ENCODE results near the gene RPP30. TPM values are rescaled to one million over a fixed set of nuclear protein-coding genes. Genes with fewer than 3 reads are reported as not detected.
"Not testable (repeated sequence)": the region's sequence is repeated elsewhere in the genome, so short reads cannot be mapped to it uniquely, and the experiment has no call there.

Gene RPP30
- total RNA-seq, 4 donors from 2014 or later = 21.6 to 31.8 (median 25.7) TPM

DNA sequence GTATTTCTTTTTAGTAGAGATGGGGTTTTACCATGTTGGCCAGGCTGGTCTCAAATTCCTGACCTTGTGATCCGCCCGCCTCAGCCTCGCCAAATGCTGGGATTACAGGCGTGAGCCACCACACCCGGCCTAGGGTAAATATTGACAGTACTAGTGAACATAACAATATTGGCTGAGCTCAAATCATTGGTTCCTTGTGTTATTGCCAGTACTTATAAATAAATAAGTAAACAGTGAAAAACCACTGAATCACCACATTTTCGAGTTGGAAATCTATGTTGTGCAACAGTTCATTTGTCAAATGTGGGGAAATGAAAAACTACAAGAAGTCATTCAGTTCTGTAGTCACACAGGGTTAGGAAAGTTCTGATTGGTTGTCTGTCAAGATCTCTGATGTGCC lies 15.8 kb downstream of the RPP30 start:
- TF ChIP-seq, protein P1, sequence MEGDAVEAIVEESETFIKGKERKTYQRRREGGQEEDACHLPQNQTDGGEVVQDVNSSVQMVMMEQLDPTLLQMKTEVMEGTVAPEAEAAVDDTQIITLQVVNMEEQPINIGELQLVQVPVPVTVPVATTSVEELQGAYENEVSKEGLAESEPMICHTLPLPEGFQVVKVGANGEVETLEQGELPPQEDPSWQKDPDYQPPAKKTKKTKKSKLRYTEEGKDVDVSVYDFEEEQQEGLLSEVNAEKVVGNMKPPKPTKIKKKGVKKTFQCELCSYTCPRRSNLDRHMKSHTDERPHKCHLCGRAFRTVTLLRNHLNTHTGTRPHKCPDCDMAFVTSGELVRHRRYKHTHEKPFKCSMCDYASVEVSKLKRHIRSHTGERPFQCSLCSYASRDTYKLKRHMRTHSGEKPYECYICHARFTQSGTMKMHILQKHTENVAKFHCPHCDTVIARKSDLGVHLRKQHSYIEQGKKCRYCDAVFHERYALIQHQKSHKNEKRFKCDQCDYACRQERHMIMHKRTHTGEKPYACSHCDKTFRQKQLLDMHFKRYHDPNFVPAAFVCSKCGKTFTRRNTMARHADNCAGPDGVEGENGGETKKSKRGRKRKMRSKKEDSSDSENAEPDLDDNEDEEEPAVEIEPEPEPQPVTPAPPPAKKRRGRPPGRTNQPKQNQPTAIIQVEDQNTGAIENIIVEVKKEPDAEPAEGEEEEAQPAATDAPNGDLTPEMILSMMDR (IDR thresholded peaks at IDR 0.05) = no peak
- TF ChIP-seq EP300 (IDR thresholded peaks at IDR 0.05) (no peak), POLR2AphosphoS5 (IDR thresholded peaks at IDR 0.05) (no peak), POLR2A (IDR thresholded peaks at IDR 0.05; ENCODE audit: low read depth) (no peak)
- 94% methylated on average over 6 of the region's 6 CpGs for WGBS
- no peaks in the 10 kb centered on the region for H3K4me1 ChIP-seq
- intact Hi-C loops (cut with DNase I) = no loop called here
- H3K4me3 ChIP-seq = no peak overlapping the region
- peaks cover 47 to 91% (median 64%) of the 10 kb centered on the region in 4 donors for H3K36me3 ChIP-seq
- no peaks in the 10 kb centered on the region for H3K9me3 ChIP-seq
- no peak for DNase-seq (ENCODE audit: extremely low spot score)
- H3K27ac ChIP-seq (replicated peaks in 1 of 4) = no peak overlapping the region
- H3K27me3 ChIP-seq = no peaks in the 10 kb centered on the region

DNA sequence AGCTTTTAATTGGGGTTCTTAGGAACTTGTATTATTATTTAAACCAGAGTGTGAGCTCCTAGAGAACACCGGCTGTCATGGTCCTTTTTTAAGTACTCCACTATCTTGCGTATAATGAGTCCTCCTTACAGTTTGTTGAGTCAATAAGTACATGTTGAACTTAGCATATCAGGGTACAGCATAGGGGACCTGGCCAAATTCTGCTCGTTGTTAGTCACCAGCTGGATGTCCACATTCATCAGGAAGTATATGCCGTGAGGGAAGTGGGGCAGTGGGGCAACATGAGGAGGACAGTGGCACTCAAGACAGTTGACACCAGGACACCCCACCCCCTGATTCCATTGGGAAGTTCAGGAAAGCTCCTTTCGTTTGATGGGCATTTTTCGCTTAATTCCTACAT lies 16.6 kb downstream of the RPP30 start:
- Histone ChIP-seq H3K4me3 (no peak overlapping the region), H3K27me3 (no peaks in the 10 kb centered on the region), H3K27ac (replicated peaks in 1 of 4) (no peak overlapping the region), H3K9me3 (no peaks in the 10 kb centered on the region), H3K36me3 (peaks cover 48 to 94% (median 68%) of the 10 kb centered on the region in 4 donors), H3K4me1 (no peaks in the 10 kb centered on the region)
- 94% methylated on average over 6 of the region's 6 CpGs for WGBS
- TF ChIP-seq EP300 (IDR thresholded peaks at IDR 0.05) (no peak), POLR2AphosphoS5 (IDR thresholded peaks at IDR 0.05) (no peak), POLR2A (IDR thresholded peaks at IDR 0.05; ENCODE audit: low read depth) (no peak)
- TF ChIP-seq, protein P1 (IDR thresholded peaks at IDR 0.05) = no peak
- intact Hi-C loops (cut with DNase I) = no loop called here
- no peak for DNase-seq (ENCODE audit: extremely low spot score)

DNA sequence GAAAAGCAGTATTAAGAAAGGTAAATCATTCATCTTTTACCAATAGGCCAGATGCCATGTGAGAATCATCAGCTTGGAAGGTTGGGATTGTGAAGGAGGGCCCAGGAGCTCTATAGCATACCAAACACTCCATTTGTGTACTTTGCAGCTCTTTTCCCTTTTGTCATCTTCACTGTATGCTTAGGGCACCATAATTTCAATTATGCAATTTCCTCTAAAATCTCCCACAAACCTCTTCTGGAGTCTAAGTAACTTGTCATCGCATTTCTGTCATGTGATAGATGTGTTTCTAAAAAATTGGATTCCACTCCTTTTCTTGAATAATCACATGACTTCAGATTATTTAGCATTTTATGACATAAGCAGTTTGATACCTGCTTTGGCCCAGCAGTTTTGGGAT lies 17.9 kb downstream of the RPP30 start:
- peaks cover 51 to 97% (median 77%) of the 10 kb centered on the region in 4 donors for H3K36me3 ChIP-seq
- no peak overlapping the region for H3K27ac ChIP-seq (replicated peaks in 1 of 4)
- no peak overlapping the region for H3K4me3 ChIP-seq
- no peaks in the 10 kb centered on the region for H3K9me3 ChIP-seq
- H3K27me3 ChIP-seq = no peaks in the 10 kb centered on the region
- H3K4me1 ChIP-seq = no peaks in the 10 kb centered on the region
- no peak for TF ChIP-seq POLR2A (IDR thresholded peaks at IDR 0.05; ENCODE audit: low read depth)
- TF ChIP-seq EP300 (IDR thresholded peaks at IDR 0.05) = no peak
- TF ChIP-seq POLR2AphosphoS5 (IDR thresholded peaks at IDR 0.05) = no peak
- TF ChIP-seq, protein P1 (IDR thresholded peaks at IDR 0.05) = no peak
- WGBS = 86% methylated on average over 1 of the region's 1 CpG
- intact Hi-C loops (cut with DNase I) = no loop called here
- no peak for DNase-seq (ENCODE audit: extremely low spot score)

DNA sequence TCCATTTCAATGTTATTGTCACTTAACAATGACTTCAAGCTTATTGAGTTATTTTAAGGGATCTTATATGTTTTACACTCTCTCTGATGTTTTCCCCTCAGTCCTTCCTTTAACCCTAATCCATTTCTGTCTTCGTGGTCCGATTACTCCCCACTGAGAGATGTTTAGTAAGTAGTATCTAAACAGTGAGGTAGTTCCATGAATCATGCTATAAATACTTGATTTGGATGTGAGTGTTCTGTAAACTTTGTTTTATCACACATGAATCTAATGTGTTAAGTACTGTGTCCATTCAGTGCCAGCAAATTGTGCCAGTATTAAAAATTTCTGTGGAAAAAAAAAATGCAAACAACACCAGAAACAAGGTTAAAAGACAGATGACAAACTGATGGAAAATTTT lies 18.6 kb downstream of the RPP30 start:
- H3K9me3 ChIP-seq = no peaks in the 10 kb centered on the region
- H3K4me1 ChIP-seq = no peaks in the 10 kb centered on the region
- no peak overlapping the region for H3K27ac ChIP-seq (replicated peaks in 1 of 4)
- H3K4me3 ChIP-seq = no peak overlapping the region
- intact Hi-C loops (cut with DNase I) = no loop called here
- no peak for DNase-seq (ENCODE audit: extremely low spot score)
- peaks cover 51 to 98% (median 81%) of the 10 kb centered on the region in 4 donors for H3K36me3 ChIP-seq
- no peaks in the 10 kb centered on the region for H3K27me3 ChIP-seq
- 86% methylated on average over 2 of the region's 2 CpGs for WGBS
- TF ChIP-seq, protein P1 (IDR thresholded peaks at IDR 0.05) = no peak
- TF ChIP-seq POLR2AphosphoS5 (IDR thresholded peaks at IDR 0.05) (no peak), POLR2A (IDR thresholded peaks at IDR 0.05; ENCODE audit: low read depth) (no peak), EP300 (IDR thresholded peaks at IDR 0.05) (no peak)

DNA sequence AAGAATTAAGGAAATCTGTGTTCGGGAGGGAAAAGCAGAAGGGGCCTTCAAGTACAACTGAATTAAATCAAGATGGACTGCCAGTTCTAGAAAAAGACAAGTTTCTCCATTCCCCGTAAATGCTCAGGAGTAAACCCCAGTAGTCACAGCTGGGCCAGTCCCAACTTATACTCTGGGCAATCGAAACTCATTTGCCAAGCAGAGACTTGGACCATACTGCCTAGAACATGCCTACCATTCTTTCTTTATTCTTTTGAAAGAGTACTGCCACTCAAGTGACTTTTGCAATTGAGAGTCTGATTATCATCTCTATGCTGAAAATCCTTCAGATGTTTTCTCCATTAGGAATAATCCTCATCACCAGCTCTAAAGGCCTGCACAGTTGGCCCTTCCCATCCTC lies 21.4 kb downstream of the RPP30 start:
- Histone ChIP-seq H3K9me3 (no peaks in the 10 kb centered on the region), H3K27me3 (no peaks in the 10 kb centered on the region), H3K27ac (replicated peaks in 1 of 4) (no peak overlapping the region), H3K4me1 (no peaks in the 10 kb centered on the region), H3K4me3 (no peak overlapping the region), H3K36me3 (peaks cover 32 to 96% (median 66%) of the 10 kb centered on the region in 4 donors)
- 87% methylated on average over 3 of the region's 3 CpGs for WGBS
- no peak for DNase-seq (ENCODE audit: extremely low spot score)
- TF ChIP-seq EP300 (IDR thresholded peaks at IDR 0.05) (no peak), POLR2A (IDR thresholded peaks at IDR 0.05; ENCODE audit: low read depth) (no peak), POLR2AphosphoS5 (IDR thresholded peaks at IDR 0.05) (no peak)
- TF ChIP-seq, protein P1 (IDR thresholded peaks at IDR 0.05) = no peak
- intact Hi-C loops (cut with DNase I) = no loop called here

DNA sequence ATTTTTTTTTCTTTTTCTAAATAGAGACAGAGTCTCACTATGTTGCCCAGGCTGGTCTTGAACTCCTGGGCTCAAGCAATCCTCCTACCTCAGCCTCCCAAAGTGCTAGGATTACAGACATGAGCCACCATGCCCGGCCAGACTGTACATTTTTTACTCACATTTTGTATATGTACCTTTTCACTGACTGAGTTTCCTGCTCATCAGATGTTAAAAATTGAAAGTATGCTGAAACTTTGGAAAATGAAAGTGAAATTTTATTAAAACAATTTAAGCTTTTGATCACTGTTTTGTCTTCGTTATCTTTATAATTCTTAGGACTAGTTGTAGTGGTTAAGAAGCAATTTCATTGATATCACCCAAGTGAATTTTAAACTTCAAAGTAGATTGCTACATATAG lies 25.1 kb downstream of the RPP30 start:
- H3K27ac ChIP-seq (replicated peaks in 1 of 4); H3K9me3 ChIP-seq; H3K4me3 ChIP-seq; H3K4me1 ChIP-seq; H3K27me3 ChIP-seq; intact Hi-C loops (cut with DNase I); DNase-seq (ENCODE audit: extremely low spot score): not testable (repeated sequence)
- H3K36me3 ChIP-seq = peaks cover 15 to 92% (median 58%) of the 10 kb centered on the region in 4 donors
- WGBS = 92% methylated on average over 2 of the region's 2 CpGs

Data from esophagus muscularis mucosa (tissue), 4 donors.